GM19025 (cell line): ENCODE measurements around the gene TPM1.
"Not testable (repeated sequence)": the region's sequence is repeated elsewhere in the genome, so short reads cannot be mapped to it uniquely, and the experiment has no call there.

Source experiments
- ATAC-seq: cut with Tn5 transposase; IDR thresholded peaks from one replicate; pipeline ENCODE4 v1.9.1; 2021; ENCODE audit warnings: mild to moderate bottlenecking, low read depth, moderate library complexity; ENCODE audit not compliant: unreplicated experiment

Gene TPM1

GRCh38 chr15:63041974-63042876, at the start of gene TPM1:
Gene TPM1 (plus strand): TSS chr15:63042747. CDS start chr15:63042830, 83 bp downstream.
- ATAC-seq, result no peak

- no peak for ATAC-seq
Measured at GRCh38 chr15:62993066-62993465, 49.5 kb upstream of the TPM1 start.

DNA sequence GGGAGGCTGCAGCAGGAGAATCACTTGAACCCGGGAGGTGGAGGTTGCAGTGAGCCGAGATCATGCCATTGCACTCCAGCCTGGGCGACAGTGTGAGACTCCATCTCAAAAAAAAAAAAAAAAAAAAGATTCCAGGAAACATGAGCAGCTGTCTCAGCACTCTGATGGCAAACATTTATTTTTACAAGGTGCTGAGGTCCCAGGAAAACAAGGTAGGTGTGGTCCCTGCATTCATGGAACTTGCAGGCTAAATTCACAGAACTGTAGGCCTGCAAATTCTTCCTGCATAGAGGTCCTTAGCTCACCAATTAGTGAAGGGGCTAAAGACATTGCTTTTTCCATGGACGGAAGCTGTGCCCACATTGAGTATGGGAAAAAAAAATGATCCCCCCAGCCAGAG, 48.9 kb upstream of the TPM1 start:
- not testable (repeated sequence) for ATAC-seq

DNA sequence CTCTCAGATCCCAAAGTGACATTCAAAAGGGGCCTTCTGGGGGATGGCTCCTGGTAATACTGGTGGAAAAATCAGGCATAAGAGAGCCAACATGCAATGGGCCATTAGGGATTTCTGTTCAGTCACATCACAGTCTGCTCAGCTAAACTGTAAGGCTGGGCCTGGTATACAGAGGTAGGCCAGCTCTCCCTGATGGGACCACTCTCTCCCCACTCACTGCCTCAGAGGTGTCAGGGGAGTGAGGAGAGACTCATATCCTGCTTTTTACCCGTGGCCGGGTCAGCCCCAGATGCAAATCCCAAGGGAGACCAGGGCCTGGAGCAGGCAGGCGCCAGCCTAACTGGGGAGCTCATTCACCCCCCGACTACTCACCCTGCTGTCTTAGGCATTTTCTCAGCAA, 48.1 kb upstream of the TPM1 start:
- ATAC-seq, result no peak

- no peak for ATAC-seq
Measured at GRCh38 chr15:62994975-62995681, 47.4 kb upstream of the TPM1 start.

DNA sequence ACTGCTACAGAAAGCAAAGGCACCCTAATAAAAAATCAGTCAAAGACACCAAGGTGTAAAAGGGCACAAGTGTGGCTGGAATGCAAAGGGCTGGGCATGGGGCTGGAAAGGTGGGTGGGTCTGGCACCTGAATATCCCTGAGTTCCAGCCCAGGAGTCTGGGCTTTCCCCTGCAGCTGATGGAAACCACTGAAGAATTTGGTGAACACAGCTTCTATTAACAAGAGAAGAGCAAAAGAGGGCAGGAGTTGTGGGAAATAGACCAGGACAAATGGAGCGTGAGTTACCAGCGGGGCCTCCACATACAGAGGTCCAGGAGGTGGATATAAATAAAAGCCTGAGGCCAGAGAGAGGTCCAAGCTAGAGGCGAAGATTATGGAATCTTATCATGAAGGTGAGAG, 45.1 kb upstream of the TPM1 start:
- no peak for ATAC-seq

GRCh38 chr15:62998262-62998890, 44.2 kb upstream of the TPM1 start:
- no peak for ATAC-seq

DNA sequence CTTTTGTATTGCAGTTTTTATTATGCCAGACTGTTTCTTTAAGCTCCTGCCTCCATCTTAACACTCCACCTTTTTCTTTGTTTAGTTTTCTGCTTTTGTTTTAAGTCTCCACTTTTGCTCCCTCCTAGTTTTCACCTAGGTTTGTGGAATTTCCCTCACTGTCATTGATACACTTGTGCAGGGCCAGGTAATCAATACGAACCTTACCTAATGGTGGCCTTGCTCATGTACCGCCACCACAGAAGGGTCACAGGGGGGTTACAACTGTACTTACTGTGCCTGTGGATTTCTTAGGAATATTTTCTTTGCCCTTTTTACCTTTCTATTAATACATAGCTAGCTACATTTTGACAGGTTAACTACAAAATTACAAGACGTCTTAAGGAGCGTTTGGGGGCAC, 43.4 kb upstream of the TPM1 start:
- no peak for ATAC-seq

- ATAC-seq, result no peak
Measured at GRCh38 chr15:62999923-63000561, 42.5 kb upstream of the TPM1 start.

DNA sequence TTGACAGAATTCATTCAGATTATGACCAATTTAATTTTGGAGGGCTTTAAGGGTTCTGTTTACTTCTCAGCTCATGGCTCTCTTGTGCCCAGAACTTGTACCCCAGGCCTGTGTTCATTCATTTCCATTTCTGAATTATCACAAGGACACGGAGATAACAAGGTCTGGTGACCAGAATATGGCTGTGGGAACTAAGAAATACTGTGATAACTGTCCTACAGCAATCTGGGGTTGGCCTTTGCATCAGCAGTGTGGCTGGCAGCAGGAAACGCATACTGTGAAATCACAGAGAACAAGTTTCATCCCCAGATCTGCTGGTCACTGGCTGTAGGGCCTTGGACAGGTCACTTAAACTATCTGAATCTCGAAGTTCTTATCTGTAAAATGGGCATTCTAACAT, 41.8 kb upstream of the TPM1 start:
- no peak for ATAC-seq

GRCh38 chr15:63004211-63004610, 38.3 kb upstream of the TPM1 start:
- no peak for ATAC-seq

DNA sequence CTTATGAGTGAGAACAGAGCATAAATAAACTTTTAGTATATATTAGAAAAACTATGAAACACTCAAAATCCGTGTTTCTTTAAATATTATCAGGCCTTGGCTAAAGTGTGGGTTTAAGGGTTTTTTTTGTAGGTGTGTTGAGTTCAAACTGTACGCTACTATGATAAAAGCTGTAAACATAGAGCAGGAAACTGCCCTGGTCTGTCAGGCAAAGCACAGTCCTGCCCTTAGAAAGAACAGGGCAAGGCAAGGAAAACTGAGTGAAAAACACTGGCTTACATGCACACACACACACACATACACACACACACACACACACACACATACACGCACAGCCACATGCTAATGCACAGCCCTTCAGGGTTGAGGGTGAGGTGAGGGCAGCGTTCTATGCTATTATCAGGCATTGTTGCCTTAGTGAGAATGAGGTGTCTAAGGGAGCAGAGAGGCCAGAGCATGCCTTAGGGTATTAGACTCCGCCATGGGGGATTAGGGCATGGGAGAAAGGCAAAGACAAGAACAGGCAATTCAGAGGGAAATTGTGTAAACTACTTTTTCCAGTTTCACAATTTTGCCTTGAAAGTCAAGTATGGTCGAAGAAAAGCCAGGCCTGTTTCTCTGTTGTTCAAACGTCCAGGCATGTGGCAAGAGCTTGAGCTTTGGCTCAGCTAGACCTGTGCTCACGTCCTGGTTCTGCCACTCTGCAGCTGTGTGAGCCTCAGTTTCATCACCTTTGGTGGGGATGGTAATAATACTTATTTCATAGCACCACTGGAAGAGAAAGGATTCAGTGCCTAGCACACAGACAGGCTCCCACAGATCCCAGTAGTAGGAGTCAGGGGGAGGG, 36.3 kb upstream of the TPM1 start:
- no peak for ATAC-seq

- ATAC-seq, result no peak
Measured at GRCh38 chr15:63008333-63009049, 34.1 kb upstream of the TPM1 start.

- no peak for ATAC-seq
Measured at GRCh38 chr15:63010386-63010785, 32.2 kb upstream of the TPM1 start.

DNA sequence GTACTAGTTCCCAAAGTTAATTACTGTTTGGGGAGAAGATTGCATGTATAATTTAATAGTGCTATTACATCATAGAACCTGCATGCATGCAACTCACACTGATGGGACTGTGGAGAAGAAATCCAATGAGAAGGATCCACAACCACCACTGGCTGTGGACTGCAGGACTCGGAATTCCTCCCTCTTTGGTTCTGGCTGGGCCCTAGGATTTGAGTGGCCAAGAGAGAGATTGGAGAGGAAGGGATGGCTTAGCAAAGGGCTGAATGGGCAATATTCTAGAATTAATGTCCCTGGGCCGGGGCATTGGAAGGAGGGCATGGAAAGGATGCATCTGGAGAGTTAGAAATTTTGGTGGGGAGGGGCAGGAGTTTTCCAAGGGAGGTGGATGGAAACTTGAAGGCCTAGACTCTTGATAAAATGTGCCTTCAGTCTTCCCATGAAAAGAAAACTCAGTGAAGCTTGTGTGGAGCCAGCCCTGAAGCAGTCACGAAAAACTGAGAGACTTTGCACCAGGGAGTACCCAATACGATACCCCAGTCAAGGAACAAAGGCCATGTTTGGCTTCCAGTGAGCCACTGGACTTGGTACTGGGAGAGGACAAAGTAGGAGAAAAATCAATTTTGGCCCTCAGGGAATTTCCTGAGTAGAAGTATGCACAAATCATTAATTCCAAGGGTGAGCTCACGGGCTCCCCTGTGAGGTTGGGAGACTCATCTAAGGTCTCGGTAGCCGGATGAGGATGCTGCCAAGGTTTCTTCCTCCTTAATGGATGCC, 31.4 kb upstream of the TPM1 start:
- no peak for ATAC-seq

DNA sequence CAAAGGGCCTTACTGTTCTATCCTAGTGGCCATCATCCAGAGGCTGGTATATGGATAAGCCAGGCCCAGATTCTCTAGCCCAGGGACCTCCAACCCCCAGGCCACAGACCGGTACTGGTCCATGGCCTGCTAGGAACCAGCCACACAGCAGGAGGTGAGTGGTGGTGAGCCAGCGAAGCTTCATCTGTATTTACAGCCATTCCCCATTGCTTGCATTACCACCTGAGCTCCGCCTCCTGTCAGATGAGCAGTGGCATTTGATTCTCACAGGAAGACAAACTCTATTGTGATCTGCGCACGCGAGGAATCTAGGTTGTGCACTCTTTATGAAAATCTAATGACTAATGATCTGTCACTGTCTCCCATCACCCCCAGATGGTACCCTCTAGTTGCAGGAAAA, 30.1 kb upstream of the TPM1 start:
- ATAC-seq, result no peak

GRCh38 chr15:63013052-63013808, 29.3 kb upstream of the TPM1 start:
- no peak for ATAC-seq

GRCh38 chr15:63014578-63014977, 28.0 kb upstream of the TPM1 start:
- no peak for ATAC-seq
